HG03565 (cell line): ENCODE results near the gene PHB1.
"Not testable (repeated sequence)": the region's sequence is repeated elsewhere in the genome, so short reads cannot be mapped to it uniquely, and the experiment has no call there.

Experiments used
- ATAC-seq: cut with Tn5 transposase; IDR thresholded peaks from one replicate; pipeline ENCODE4 v1.9.1; 2021; ENCODE audit warnings: mild to moderate bottlenecking, moderate library complexity; ENCODE audit not compliant: unreplicated experiment

Gene PHB1

DNA sequence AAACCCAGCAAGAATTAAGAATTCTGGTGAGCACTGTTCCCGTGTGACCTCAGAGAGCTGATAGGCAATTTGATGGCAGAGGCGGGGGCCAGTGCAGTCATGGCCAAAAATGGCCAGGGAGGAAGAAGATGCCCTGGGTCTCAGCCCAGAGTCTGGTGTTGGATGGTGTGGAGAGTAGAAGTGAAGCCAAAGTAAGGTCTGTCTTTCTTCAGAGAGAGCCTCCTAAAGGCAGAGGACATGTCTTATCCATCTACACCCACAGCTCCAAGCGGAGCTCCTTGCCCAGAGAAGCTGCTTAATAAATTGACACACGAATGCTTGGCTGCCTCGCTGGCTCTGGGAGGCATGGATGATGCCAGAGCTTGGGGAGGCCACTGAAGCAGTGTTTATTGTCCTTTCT, 32.9 kb downstream of the PHB1 start:
- no peak for ATAC-seq

DNA sequence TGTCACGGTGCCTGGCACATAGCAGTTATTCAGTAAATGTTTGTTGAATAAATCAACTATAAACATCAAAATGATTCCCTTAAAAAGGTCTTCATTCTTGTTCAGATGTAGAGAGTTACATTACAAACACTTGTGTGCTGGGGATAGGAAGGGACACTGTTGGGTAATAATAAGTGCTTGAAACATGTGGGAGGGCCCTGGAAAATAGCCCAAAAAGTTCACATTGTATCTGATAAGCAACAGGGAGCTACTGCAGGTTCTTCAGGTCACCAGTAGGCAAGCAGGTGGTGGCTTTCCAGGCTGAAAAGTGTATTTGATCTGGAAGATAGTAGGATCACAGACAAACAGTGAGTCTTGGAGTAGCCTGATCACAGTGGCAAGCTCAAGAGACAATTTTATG, 33.6 kb downstream of the PHB1 start:
- ATAC-seq: no peak

DNA sequence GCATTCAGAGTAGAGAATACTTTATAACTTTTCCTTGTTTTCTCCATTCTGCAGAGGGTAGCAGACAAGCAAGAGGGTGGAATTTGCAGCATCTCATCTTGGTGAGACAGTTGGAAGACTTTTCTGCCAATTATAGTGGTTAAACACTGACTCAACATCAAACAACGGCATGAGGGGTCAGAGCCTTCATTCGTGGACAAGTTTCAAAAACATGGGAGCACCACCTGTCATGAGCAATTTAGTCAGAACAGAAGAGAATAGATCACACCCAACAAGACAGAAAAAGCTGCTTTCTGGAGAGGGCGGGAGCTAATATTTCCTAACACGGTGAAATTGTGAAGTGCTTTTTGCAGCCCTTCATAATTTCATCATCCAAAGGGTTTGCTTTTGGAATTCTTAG, 34.8 kb downstream of the PHB1 start:
- no peak for ATAC-seq

- no peak for ATAC-seq
Measured at GRCh38 chr17:49378311-49378710, 36.4 kb downstream of the PHB1 start.

- no peak for ATAC-seq
Measured at GRCh38 chr17:49375544-49375943, 39.1 kb downstream of the PHB1 start.

DNA sequence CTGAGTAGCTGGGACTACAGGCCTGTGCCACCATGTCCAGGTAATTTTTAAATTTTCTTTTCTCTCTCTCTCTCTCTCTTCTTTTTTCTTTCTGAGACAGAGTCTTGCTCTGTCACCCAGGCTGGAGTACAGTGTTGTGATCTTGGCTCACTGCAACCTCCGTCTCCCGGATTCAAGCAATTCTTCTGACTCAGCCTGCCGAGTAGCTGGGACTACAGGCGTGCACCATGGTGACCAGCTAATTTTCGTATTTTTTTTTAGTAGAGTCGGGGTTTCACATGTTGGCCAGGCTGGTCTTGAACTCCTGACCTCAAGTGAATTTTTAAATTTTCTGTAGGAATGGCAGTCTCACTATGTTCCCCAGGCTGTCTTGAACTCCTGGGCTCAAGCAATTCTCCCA, 41.6 kb downstream of the PHB1 start:
- ATAC-seq: no peak

DNA sequence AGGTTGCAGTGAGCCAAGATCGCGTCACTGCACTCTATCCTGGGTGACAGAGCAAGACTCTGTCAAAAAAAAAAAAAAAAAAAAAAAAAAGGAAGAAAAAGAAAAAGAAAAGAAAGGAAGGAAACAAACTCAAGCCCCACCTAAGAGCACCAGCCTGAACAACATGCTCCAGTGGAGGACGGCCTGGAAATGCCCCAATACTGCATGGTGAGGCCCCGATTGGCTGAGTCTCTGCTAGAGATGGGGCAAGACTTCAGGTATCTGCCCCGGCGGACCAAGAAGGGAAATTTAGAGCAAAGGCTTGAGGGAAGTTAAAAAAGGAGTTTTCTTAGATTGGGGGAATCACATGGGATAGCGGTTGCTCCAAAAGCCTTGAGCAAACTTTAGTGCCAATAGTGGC, 42.3 kb downstream of the PHB1 start:
- ATAC-seq: no peak

GRCh38 chr17:49370971-49371834, 43.5 kb downstream of the PHB1 start:
- no peak for ATAC-seq

DNA sequence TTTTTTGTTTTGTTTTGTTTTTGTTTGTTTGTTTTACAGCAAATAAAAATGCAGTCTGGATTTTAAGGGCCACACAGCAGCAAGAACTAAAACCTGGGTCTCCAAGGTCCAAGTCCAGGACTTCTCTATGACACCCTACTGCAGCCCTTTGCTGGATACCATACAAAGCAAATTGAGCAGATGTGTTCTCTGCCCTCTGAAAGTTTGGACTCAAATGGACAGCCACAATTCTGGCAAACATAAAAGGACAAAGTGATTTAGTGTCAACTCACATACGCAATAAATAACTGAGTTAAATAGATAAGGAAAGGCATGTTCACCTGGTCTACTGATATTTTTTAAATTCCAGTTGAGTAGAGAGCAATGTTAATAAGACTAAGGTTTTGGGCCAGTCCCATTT, 44.9 kb downstream of the PHB1 start:
- no peak for ATAC-seq

DNA sequence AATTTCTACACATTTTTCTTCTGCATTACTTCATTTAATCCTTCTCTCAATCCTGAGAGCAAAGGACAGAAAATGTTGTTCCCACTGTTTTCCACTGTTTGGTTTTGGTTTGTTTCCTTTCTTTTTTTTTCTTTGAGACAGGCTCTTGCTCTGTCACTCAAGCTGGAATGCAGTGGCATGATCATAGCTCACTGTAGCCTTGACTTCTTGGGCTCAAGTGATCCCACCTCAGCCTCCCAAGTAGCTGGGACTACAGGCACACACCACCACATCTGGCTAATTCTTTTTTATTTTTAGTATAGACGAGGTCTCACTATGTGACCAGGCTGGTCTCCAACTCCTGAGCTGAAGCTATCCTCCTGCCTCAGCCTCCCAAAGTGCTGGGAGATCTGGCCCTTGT, 45.6 kb downstream of the PHB1 start:
- ATAC-seq: no peak

DNA sequence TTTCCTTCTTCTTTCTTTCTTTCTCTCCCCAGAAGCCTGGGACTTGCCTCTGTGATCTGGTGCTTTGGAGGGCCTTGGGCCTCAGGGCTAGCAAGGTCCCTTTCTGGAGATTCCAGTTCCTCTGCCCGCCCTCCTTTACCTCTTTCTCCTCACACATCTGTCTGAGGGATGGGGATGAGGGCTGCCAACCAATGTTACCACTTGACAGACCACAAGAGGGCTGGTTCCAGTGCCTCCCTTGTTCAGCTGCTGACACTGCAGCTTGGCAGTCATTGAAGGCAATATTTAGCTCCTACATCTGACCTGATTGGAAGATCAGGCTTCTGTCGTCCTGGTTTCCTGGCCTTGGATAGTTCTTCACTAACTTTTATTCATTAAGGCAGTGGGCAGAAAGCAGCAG, 49.0 kb downstream of the PHB1 start:
- no peak for ATAC-seq

GRCh38 chr17:49365126-49365525, 49.6 kb downstream of the PHB1 start:
- ATAC-seq: not testable (repeated sequence)

GRCh38 chr17:49364119-49364518, 50.6 kb downstream of the PHB1 start:
- ATAC-seq: no peak

GRCh38 chr17:49363251-49363650, 51.4 kb downstream of the PHB1 start:
- ATAC-seq: no peak

GRCh38 chr17:49362723-49363117, 52.0 kb downstream of the PHB1 start:
- ATAC-seq: no peak

DNA sequence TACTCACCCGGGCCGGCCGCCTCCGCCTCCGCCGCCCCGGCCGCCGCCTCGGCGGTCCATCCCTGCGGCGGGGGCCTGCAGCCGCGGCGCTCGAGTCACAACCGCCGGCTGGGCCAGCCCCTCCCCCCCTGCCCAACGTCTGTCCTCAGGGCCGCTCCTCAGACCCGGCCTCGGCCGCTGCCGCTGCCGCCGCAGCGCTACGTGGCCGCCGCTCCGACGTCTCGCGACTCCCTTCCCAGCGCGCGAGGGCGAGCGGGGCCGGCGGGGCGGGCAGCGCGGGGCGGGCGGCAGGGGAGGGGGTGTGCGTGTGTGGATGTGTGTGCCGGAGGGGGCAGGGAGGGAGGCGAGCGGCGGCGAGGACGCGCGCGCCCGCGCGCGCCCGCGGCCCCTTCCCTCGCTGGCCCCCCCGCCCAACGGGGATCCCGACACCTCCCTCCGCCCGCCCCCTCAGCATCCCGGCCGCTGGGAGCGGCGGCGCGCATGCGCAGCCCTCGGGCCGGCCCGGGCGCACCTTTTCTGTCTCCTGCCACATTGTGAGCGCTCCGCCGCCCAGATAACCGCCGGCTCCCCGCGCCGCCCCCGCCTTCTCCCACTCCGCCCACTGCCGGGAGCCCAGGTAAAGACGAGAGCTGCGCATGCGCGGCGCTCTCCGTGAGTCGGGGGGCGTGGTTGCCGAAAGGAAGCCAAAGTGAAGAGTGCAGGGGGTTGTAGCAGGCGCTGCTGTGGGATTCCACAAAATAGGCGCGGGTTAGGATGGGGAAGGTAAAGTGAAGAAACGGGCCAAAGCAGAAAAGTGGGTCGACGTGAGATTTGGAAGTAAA, 52.6 kb downstream of the PHB1 start, which contains the start of gene ZNF652:
TSS of gene ZNF652 (minus strand) at position 349 of the 821 bp plus-strand sequence. CDS start 44,525 bp downstream, outside the sequence.
- ATAC-seq: peak; percentile 34

DNA sequence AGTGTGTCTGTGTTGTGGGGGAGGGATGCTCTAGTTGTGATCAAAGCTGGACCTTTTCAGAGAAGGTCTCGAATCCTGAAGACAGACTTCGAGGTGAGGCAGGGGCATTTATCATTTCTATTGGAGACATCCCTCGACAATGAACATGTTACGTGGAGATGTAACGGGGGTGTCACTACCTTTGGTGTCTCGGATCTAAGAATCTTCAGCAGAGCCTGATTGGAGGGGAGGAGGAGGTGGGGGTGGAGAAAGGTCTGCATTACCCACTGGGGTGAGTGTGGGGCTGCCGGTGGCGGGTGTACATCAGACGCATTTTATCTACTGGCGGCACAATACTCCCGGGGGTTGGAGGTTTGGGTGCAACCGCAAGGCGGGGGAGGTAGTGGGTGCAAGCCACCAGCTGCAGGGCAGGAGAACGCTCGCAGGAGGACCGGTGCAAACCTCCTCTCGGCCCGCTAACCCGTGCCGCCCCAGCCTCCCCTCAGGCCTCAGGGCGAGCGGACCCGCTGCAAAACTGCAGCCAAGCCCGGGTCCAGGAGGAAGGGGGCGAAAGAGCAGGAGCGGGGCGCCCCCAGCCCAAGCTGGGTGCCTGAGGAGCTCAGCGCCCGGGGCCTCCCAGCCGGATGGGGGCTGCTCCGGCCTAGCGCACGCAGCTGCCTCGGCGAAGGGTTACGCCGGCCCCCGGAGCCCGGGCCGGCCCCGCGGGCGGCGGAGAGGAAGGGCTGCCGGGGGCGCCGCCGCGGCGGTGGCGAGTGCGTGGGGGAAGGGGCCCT, 53.4 kb downstream of the PHB1 start:
- ATAC-seq: peak; percentile 22

DNA sequence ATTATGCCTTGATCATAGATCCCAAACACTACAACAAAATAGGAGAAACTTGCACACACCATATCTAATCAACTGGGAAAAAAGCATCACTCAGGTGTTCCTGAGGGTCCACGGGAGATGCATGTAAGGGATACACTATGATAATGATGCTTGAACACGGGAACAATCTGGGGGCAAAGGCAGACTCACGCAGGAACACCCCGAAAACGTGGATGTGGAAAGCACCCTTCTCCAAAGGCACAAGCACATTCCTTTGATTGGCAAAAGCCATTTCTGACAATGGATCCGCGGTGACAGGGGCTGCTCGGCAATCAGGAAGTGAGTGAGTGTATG, 53.9 kb downstream of the PHB1 start:
- peak; percentile 9 for ATAC-seq

- ATAC-seq: no peak
Measured at GRCh38 chr17:49359990-49360795, 54.5 kb downstream of the PHB1 start.

DNA sequence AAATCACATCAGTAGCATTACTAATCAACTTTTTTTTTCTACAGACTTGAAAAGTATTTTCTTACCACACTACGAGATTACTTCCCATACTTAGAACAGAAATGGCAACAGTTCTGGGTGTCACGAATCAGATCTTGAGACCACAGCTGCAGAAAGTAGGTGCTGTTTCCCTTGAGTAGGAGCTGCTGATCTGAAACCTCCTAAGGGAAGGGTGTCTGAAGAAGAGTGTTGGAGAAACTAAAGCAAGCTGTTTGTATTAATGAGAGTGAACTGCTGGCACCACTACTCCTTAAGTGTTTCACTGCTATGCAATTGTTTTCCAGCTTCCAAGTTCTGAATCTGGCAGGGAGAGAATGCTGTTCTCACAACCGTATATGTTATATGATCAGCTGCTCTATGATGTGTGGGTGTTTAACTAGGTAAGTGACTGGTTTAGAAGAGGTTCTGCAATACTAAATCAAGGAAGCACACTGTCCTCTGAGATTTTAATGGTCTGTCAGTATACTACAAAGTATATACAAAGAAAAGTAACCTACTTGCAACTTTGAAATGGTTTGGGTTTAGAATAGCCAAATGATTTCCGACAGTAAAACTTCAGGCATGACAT, 55.9 kb downstream of the PHB1 start:
- no peak for ATAC-seq
